GM23338 (cell line): Measurements from ENCODE around the gene SLC43A2. TPM values are rescaled to one million over a fixed set of nuclear protein-coding genes. Genes with fewer than 3 reads are reported as not detected.
A peak's percentile ranks its signal among the peaks of the same experiment; 100 is the strongest.

ENCODE experiments used
- ATAC-seq: fragments of 200-7000 bp; cut with Tn5 transposase; 3 replicates; pipeline ENCODE4 v1.9.1; 2020
- DNase-seq: peaks from one replicate; pipeline ENCODE4 v3.0.0-alpha.2; 2015; ENCODE audit warnings: low spot score
- H2AFZ ChIP-seq: fragments of 200-600 bp; sonication (generic); 2 replicates; pipeline ENCODE4 v1.8.0; 2016; ENCODE audit warnings: antibody characterized with exemption, mild to moderate bottlenecking, moderate library complexity
- H3F3A ChIP-seq: fragments of 200-600 bp; sonication (generic); replicated peaks from 2 replicates; pipeline ENCODE4 v1.8.0; 2017; ENCODE audit warnings: antibody characterized with exemption, mixed run types, low read depth
- H3K27ac ChIP-seq: fragments of 200-600 bp; sonication (generic); 2 replicates; pipeline ENCODE4 v1.6.1; 2016; ENCODE audit warnings: low read depth
- H3K27me3 ChIP-seq: fragments of 200-600 bp; sonication (generic); 2 replicates; pipeline ENCODE4 v1.8.0; 2016; ENCODE audit warnings: mild to moderate bottlenecking, mixed run types, moderate library complexity; ENCODE audit not compliant: insufficient read depth
- H3K36me3 ChIP-seq: fragments of 200-600 bp; sonication (generic); 2 replicates; pipeline ENCODE4 v1.8.0; 2016; ENCODE audit warnings: mild to moderate bottlenecking; ENCODE audit not compliant: insufficient read depth
- H3K4me1 ChIP-seq: fragments of 200-600 bp; sonication (generic); 2 replicates; pipeline ENCODE4 v1.8.0; 2016; ENCODE audit warnings: mild to moderate bottlenecking, moderate library complexity; ENCODE audit not compliant: insufficient read depth
- H3K4me2 ChIP-seq: fragments of 200-600 bp; sonication (generic); 2 replicates; pipeline ENCODE4 v1.7.1; 2017; ENCODE audit warnings: mixed run types
- H3K4me3 ChIP-seq: fragments of 200-600 bp; sonication (generic); 2 replicates; pipeline ENCODE4 v1.6.1; 2016; ENCODE audit warnings: mixed run types
- H3K79me2 ChIP-seq: fragments of 200-600 bp; sonication (generic); replicated peaks from 2 replicates; pipeline ENCODE4 v1.8.0; 2017; ENCODE audit warnings: mild to moderate bottlenecking; ENCODE audit not compliant: insufficient read depth
- H3K9me2 ChIP-seq: fragments of 200-600 bp; sonication (generic); 2 replicates; pipeline ENCODE4 v1.8.0; 2017; ENCODE audit not compliant: insufficient read depth
- H4K20me1 ChIP-seq: fragments of 200-600 bp; sonication (generic); replicated peaks from 2 replicates; pipeline ENCODE4 v1.8.0; 2017; ENCODE audit warnings: mild to moderate bottlenecking; ENCODE audit not compliant: insufficient read depth
- H3K27ac Mint-ChIP-seq: 2 replicates; pipeline ENCODE4 v1.8.0; 2020; ENCODE audit warnings: inconsistent platforms, mild to moderate bottlenecking, moderate library complexity, mixed read lengths
- H3K27me3 Mint-ChIP-seq: 3 replicates; pipeline ENCODE4 v1.8.0; 2022; ENCODE audit warnings: low read depth, mild to moderate bottlenecking, moderate library complexity, mixed read lengths, inconsistent platforms; ENCODE audit not compliant: insufficient read depth, poor library complexity
- H3K36me3 Mint-ChIP-seq: 3 replicates; pipeline ENCODE4 v1.8.0; 2021; ENCODE audit warnings: low read depth, mild to moderate bottlenecking, inconsistent platforms, moderate library complexity, mixed read lengths
- H3K4me1 Mint-ChIP-seq: 3 replicates; pipeline ENCODE4 v1.8.0; 2020; ENCODE audit warnings: mild to moderate bottlenecking, inconsistent platforms, mixed read lengths
- H3K4me3 Mint-ChIP-seq: 3 replicates; pipeline ENCODE4 v1.8.0; 2021; ENCODE audit warnings: moderate library complexity, mild to moderate bottlenecking, inconsistent platforms, mixed read lengths
- H3K9me3 Mint-ChIP-seq: 3 replicates; pipeline ENCODE4 v1.8.0; 2020; ENCODE audit warnings: moderate library complexity, mild to moderate bottlenecking, inconsistent platforms, mixed read lengths
- CREB1 ChIP-seq: fragments of 250-450 bp; sonication (Bioruptor Pico); IDR thresholded peaks from 2 replicates; pipeline ENCODE4 v1.5.0; 2020; ENCODE audit warnings: low read depth, mild to moderate bottlenecking, moderate library complexity
- ETS1 ChIP-seq: IDR thresholded peaks from 2 replicates; pipeline ENCODE4 v1.6.1; 2016; ENCODE audit warnings: antibody characterized with exemption
- EZH2 ChIP-seq: fragments of 200-600 bp; sonication (generic); IDR thresholded peaks from one replicate; pipeline ENCODE4 v1.8.0; 2017; ENCODE audit warnings: antibody characterized with exemption, mild to moderate bottlenecking, low read depth; ENCODE audit not compliant: unreplicated experiment
- EZH2phosphoT487 ChIP-seq: fragments of 200-600 bp; sonication (generic); IDR thresholded peaks from one replicate; pipeline ENCODE4 v1.8.1; 2018; ENCODE audit warnings: antibody characterized with exemption; ENCODE audit not compliant: unreplicated experiment
- JUNB ChIP-seq: IDR thresholded peaks from one replicate; pipeline ENCODE4 v1.6.1; 2016; ENCODE audit warnings: antibody characterized with exemption; ENCODE audit not compliant: unreplicated experiment
- POLR2AphosphoS5 ChIP-seq: IDR thresholded peaks from 2 replicates; pipeline ENCODE4 v1.6.1; 2016; ENCODE audit warnings: antibody characterized with exemption, low read depth
- REST ChIP-seq: IDR thresholded peaks from one replicate; pipeline ENCODE4 v1.6.1; 2018; ENCODE audit warnings: antibody characterized with exemption; ENCODE audit not compliant: unreplicated experiment
- STAT1 ChIP-seq: IDR thresholded peaks from one replicate; pipeline ENCODE4 v1.6.1; 2016; ENCODE audit warnings: antibody characterized with exemption; ENCODE audit not compliant: unreplicated experiment
- ZNF462 ChIP-seq: fragments of 250-450 bp; sonication (Bioruptor Pico); IDR thresholded peaks from 2 replicates; pipeline ENCODE4 v1.5.0; 2020; ENCODE audit warnings: mild to moderate bottlenecking, moderate library complexity
- polyA plus RNA-seq: library from polyadenylated mRNA; unstranded; fragments of >200 nt; fragmentation: Nextera tagmentation; extraction: Ambion mirVana; gene quantifications from 2 replicates; pipeline ENCODE4 v1.2.1, GENCODE V29; 2016
- total RNA-seq: library from RNA; depleted of rRNA; stranded (reverse); fragments of >200 nt; shearing (Covaris generic); gene quantifications from 2 replicates; pipeline ENCODE4 v1.2.3, GENCODE V29; 2014

The SLC43A2 gene
- total and polyA plus RNA-seq, 2 experiments from 2014 or later = 2.2 to 9.8 TPM

GRCh38 chr17:1634841-1635650 lies 6.4 kb upstream of the SLC43A2 start:
- Mint-ChIP-seq H3K36me3 (peaks cover 2% of the 10 kb centered on the region; the same call in 1 of the 3 replicates), H3K4me1 (peaks cover 15% of the 10 kb centered on the region), H3K9me3 (peaks cover 2% of the 10 kb centered on the region; the same call in 2 of the 3 replicates), H3K27ac (no peak overlapping the region), H3K27me3 (peaks cover 8% of the 10 kb centered on the region), H3K4me3 (no peak overlapping the region)
- ATAC-seq = no peak
- no peaks in the 10 kb centered on the region for H3K27me3 ChIP-seq
- H3K36me3 ChIP-seq = no peaks in the 10 kb centered on the region
- no peak overlapping the region for H3K4me2 ChIP-seq
- H2AFZ ChIP-seq = no peak overlapping the region
- no peaks in the 10 kb centered on the region for H3K9me2 ChIP-seq
- H3F3A ChIP-seq = 0 out of 2 replicates have a peak, but pooled peaks cover 7% of the 10 kb centered on the region
- no peak overlapping the region for H3K27ac ChIP-seq
- TF ChIP-seq REST = no peak
- TF ChIP-seq EZH2phosphoT487 = no peak
- TF ChIP-seq POLR2AphosphoS5 = no peak
- H4K20me1 ChIP-seq = no peaks in the 10 kb centered on the region
- H3K4me1 ChIP-seq = peaks cover 3% of the 10 kb centered on the region; the same call in 1 of the 2 replicates
- no peaks in the 10 kb centered on the region for H3K79me2 ChIP-seq
- no peak for DNase-seq
- H3K4me3 ChIP-seq = no peak overlapping the region

GRCh38 chr17:1630662-1631061 lies 2.0 kb upstream of the SLC43A2 start:
- Mint-ChIP-seq H3K9me3 (peaks cover 2% of the 10 kb centered on the region; the same call in 2 of the 3 replicates), H3K4me1 (peaks cover 19% of the 10 kb centered on the region), H3K36me3 (no peaks in the 10 kb centered on the region; the same call in 2 of the 3 replicates), H3K4me3 (peak overlapping the region; percentile 31; the same call in 2 of the 3 replicates), H3K27me3 (peaks cover 19% of the 10 kb centered on the region), H3K27ac (no peak overlapping the region)
- ATAC-seq (no peak), DNase-seq (no peak)
- Histone ChIP-seq H3K4me3 (no peak overlapping the region), H3K27ac (no peak overlapping the region), H4K20me1 (no peaks in the 10 kb centered on the region), H2AFZ (no peak overlapping the region), H3K79me2 (no peaks in the 10 kb centered on the region), H3K27me3 (peaks cover 8% of the 10 kb centered on the region; the same call in 1 of the 2 replicates), H3K4me2 (no peak overlapping the region), H3F3A (0 out of 2 replicates have a peak, but pooled peaks cover 13% of the 10 kb centered on the region), H3K9me2 (no peaks in the 10 kb centered on the region), H3K4me1 (no peaks in the 10 kb centered on the region; the same call in 1 of the 2 replicates), H3K36me3 (no peaks in the 10 kb centered on the region)
- TF ChIP-seq POLR2AphosphoS5 (no peak), EZH2phosphoT487 (no peak), CREB1 (CRISPR knock-in tag) (no peak), ETS1 (no peak), STAT1 (no peak), EZH2 (no peak), ZNF462 (CRISPR knock-in tag) (no peak), JUNB (no peak)
